Hippocampal formation (tissue), 2 donors: ENCODE measurements around the gene RIC1.
"Not testable (repeated sequence)": the region's sequence is repeated elsewhere in the genome, so short reads cannot be mapped to it uniquely, and the experiment has no call there.

Source experiments
- DNase-seq, 2 donors: peaks; one replicate each; lab custom pipeline; 2025; lab: John Stamatoyannopoulos, UW

RIC1 gene

DNA sequence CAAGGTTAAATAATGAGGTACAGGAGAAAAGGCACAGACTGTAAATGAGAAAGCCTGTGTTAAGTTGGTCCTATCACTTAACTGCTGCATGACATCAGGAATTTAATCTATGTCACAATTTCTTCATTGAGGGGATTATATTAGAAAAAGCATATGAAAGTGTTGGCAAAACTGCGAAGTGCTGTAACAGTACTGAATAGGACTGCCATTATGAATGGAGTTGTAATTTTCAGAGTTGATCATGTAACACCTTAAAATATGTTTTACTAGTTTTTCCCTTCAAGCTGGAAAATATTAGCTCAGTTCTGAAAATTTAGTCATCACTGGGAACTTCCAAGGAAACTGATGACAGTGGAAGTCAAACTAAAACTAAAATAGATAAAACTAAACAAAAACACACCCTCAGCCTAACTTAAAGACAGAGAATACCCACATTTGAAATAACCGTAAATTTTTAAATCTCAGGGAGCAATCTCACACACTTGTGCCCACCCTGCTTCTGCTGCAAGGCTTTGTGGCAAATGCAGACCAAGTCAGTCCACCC lies 158.9 kb downstream of the RIC1 start:
- DNase-seq: no peak

DNA sequence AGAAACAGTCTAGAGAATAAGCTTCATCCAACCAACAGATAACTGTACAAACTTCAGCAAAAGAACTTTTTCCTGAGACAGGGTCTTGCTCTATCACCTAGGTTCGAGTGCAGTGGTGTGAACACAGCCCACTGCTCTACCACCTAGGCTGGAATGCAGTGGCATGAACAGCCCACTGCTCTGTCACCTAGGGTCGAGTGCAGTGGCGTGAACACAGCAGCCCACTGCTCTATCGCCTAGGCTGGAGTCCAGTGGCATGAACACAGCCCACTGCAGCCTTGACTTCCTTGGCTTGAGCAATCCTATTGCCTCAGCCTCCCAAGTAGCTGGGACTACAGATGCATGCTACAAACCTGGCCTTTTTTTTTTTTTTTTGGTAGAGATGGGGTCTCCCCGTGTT lies 160.6 kb downstream of the RIC1 start:
- DNase-seq: no peak

DNA sequence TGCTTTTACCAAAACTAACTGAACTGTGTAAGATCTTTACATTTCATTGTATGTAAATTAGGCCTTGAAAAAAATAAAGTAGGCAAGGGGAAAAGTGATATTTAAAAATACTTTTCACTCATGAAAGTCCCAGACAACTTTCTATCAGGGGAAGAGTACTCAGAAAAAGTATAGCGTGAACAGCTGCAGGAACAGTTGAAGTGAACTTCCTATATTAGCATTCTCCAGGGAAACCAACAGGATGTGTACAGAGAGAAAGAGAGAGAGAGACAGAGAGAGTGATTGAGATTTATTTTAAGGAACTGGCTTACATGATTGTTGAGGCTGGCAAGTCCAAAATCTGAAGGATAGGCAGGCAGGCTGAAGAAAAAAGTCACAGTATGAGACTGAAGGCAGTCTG lies 162.0 kb downstream of the RIC1 start:
- no peak for DNase-seq

DNA sequence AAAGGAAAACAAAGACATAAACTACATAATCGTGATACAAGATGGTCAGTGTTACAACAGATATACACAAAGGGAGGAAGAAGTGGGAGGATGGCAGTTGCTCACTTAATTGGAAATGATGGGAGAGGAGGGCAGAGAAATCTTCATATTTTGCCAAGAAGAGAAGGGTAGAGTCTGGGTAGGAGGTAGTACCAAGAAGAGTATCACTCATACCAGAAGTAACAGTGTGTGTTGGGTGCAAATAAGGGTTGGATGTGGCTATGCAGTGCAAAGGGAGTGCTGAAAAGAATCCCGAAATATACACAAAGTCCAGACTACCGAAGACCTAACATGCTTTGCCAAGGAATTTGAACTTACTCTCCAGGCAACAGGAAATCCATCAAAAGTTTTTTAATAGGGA lies 163.0 kb downstream of the RIC1 start:
- DNase-seq: no peak

DNA sequence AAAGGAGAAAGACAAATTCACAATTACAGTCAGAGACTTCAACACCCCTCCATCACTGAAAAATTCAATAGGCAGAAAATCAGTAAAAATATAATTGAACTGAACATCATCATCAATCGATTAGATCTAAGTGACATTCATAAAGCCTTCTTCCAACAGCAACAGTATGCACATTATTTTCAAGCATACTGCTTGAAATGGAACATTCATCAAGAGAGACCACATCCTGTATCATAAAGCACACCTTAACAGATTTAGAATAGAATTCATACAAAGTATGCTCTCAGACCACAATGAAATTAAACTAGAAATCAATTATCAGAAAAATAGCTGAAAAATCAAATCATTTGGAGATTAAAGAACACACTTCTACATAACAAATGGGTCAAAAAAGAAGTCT lies 164.9 kb downstream of the RIC1 start:
- DNase-seq: no peak

DNA sequence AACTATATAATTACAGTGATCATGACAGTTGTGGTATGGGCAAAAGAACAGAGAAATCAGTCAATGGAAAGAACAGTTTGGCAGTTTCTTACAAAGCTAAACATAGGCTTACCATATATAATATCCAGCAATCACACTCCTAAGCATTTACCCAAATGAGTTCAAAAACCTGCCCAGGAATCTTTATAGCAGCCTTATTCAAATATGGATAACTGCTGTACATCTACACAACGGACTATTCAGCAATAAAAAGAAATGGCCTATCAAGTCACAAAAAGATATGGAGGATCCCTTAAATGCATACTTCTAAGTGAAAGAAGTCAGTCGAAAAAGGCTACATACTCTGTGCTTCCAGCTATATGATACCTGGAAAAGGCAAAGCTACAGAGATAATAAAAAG lies 167.4 kb downstream of the RIC1 start:
- no peak for DNase-seq

- DNase-seq: no peak
Observed at GRCh38 chr9:5798581-5798980, 169.7 kb downstream of the RIC1 start.

GRCh38 chr9:5799314-5799713 lies 170.4 kb downstream of the RIC1 start:
- DNase-seq: peak; percentile 22 to 89

DNA sequence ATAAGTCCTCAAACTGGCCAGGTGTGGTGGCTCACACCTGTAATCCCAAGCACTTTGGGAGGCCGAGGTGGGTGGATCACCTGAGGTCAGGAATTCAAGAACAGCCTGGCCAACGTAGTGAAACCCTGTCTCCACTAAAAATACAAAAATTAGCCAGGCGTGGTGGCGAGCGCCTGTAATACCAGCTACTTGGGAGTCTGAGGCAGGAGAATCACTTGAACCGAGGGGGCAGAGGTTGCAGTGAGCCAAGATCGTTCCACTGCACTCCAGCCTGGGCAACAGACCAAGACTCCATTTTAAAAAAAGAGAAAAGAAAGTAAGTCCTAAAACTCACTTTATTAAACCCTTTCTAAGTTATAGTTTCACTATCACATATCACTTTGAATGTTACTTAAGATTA lies 171.5 kb downstream of the RIC1 start:
- DNase-seq: not testable (repeated sequence)

DNA sequence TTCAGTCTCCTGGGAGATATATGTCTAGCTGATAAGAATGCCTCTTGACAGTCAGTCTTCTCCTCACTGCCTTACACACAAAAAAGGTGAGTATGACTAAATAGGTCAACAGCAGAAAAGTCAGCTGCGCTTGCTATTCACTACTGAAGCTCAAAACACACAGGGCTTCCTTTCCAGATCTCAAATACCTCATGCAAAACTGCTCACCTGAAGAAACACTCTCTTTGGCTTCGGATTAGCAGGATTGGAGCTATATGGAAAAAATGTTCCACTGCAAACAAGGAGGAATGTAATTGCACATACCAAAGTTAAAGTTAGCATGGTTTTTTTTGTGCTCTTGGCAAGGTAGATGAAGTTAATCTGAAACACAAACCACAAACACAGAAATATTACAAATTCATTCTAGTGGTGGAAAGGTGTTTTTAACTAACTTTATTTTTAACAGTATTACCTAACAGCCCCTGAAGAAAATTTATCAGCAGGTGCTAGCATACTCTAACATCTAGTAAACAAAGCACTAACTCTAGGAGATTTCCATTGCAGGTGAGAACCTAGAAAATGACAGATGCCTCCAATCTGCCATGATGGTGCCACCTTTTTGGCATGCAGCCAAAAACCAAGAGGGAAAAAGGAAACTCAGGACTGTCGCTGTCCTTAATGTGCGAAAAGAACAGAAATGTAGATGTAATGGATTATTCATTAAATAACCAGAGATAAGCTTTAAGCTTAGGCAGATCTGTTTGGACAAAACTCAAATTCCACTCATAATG lies 172.2 kb downstream of the RIC1 start:
- no peak for DNase-seq

DNA sequence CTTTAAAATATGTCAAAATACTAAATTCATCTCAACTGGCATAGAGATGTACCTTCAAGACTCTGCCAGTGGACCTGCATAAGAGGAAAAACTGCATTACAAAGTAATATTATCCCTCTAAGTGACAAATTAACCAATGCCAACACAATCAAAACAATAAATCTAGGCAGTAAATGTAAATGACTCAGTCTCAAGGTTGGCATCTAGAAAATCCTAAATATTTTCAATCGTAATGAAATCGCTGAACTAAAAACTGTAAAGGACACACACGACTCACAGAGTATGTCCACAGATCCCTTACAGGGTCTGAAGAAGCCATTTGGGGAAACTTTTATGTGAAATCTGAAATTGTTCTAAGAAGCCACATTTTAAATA lies 172.8 kb downstream of the RIC1 start:
- no peak for DNase-seq

DNA sequence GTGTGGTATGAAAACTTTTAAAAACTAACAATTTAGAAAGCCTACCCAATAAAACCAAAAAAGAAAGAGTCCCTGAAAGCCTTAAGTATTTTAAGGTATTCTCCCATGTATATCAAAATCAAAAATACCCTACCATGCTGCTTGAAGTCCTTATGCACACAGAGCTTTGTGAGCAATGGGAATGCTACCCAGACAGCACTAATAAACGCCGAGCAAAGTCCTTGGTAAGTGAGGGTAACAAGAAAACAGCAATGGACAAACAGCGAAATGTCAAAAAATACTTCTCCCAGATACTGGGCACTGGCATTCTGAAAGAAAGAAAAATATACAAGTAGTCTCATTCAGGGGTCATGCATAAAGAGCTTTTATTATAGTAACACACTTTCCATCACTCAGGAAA lies 176.6 kb downstream of the RIC1 start:
- no peak for DNase-seq

DNA sequence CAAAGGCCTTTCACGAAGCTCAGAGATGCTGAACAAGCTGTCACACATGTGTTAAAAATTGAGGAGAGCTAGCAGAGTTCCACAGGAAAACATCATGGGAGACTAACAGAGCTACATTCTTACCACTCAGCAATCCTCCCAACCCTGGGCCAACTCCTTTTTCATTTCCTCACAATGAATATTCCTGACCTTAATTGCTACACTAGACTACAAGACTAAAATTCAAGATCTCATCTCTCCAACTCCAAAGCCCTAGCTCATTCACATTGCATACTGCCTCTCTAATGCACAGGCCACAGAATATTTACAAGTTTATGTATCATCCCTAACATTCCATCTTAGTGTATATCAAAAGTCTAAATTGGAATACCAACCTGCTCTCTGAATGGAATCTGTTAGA lies 182.8 kb downstream of the RIC1 start:
- DNase-seq: no peak

GRCh38 chr9:5813824-5814223 lies 184.9 kb downstream of the RIC1 start:
- DNase-seq: no peak

DNA sequence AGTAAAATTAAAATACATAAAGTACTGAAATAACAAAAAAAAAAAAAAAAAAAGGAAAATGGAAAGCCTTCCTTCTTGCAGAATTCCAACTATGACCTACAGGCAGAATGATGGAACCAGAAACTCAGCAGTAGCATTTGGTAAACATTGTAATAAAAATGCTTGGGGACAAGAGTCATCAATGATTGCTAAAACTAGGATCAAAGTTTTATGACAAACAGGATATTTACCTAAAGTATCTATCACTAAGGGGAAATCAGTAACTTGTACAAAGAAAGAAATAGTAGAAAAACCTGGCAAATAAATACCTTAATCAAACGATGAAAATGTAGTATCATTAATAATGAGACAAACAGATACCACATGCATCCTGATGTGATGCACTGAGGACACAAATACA lies 186.6 kb downstream of the RIC1 start:
- no peak for DNase-seq

DNA sequence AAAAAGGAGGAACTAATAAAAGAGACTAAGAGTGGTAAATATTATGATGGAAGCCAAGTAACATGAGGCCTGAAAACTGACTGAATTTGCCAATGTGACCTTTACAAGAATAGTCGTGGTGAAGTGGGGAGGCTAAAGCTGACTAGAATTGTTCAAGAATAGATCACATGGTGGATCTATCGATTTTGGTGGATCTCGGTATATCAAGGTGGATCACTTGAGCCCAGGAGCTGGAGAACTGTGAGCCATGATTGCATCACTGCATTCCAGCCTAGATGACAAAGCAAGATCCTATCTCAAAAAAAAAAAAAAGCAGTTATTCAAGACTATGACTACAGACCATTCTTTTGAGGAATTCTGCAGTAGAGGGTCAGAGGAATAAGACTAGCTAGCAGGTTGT lies 189.0 kb downstream of the RIC1 start:
- DNase-seq: no peak

- DNase-seq: no peak
Observed at GRCh38 chr9:5818424-5819142, 189.7 kb downstream of the RIC1 start.

- DNase-seq: no peak
Observed at GRCh38 chr9:5819174-5819573, 190.3 kb downstream of the RIC1 start.

DNA sequence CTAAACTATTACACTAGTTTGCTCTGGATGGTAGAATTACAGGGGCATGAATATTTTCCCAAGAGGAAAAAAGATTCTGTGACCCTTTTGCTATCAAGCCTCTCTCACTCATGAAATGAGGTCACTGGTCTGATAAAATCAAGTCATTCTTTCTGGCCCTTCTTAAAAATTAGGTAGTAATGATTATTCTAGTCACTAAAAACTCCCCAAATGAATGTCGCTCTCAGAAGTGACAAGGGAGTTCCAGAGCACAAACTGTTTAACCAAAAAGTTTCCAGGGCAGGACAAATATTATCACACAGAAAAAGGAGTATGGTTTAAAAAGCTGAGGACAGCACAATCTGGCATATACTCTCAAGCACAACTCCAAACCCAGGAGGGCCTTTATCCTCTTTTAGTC lies 191.5 kb downstream of the RIC1 start:
- no peak for DNase-seq

GRCh38 chr9:5825223-5825622 lies 196.3 kb downstream of the RIC1 start:
- peak in 1 of 2 donors; percentile 1 for DNase-seq
